GM19193 (cell line): ENCODE measurements around the gene ACP7.

Experiments
- POLR2A ChIP-seq: IDR thresholded peaks from 4 replicates; pipeline ENCODE4 v1.6.1; 2011; ENCODE audit not compliant: insufficient read depth, insufficient read length; ENCODE audit errors: extremely low read depth

Gene ACP7

DNA sequence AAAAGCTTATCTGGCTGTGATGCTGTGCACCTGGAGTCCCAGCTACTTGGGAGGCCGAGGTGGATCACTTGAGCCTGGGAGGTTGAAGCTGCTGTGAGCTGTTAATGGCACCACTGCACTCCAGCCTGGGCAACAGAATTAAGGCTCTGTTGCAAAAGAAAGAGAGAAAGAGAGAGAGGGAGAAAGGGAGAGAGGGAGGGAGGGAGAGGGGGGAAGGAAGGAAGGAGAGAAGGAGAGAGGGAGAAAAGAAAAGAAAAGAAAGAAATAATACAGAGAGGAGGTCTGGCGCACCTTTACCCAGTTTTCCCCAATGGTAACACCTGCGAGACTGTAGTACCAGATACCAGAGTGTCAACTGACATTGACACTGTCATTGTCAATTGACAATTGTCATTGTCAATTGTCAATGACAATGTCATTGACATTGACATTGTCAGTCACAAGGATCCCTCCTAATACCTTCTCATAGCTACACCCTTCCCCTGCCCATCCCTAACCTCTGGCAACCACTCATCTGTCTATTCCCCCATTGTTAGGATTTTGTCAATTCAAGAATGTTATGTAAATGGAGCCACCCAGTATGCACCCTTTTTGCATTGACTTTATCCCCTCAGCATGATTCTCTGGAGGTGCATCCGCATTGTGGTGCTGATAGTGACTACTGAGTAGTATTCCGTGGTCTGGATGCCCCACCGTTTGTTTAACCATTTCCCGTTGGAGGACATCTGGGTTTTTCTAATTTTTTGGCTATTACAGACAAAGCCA, 62.7 kb downstream of the ACP7 start:
- no peak for TF ChIP-seq POLR2A

DNA sequence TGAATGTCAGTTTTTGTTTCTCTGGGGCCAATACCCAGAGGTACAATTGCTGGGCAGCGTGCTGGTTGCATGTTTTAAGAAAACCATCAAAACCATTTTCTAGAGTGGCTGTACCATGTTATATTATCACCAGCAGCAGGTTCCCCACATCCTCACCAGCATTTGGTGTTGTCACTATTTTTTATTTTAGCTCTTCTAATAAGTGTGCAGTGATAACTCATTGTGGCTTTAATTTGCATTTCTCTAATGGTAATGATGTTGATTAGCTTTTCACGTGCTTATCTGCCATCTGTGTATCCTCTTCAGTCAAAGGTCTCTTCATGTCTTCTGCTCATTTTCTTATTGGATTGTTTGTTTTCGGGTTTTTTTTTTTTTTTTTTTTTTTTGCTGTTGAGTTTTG, 63.3 kb downstream of the ACP7 start:
- TF ChIP-seq POLR2A, result no peak

DNA sequence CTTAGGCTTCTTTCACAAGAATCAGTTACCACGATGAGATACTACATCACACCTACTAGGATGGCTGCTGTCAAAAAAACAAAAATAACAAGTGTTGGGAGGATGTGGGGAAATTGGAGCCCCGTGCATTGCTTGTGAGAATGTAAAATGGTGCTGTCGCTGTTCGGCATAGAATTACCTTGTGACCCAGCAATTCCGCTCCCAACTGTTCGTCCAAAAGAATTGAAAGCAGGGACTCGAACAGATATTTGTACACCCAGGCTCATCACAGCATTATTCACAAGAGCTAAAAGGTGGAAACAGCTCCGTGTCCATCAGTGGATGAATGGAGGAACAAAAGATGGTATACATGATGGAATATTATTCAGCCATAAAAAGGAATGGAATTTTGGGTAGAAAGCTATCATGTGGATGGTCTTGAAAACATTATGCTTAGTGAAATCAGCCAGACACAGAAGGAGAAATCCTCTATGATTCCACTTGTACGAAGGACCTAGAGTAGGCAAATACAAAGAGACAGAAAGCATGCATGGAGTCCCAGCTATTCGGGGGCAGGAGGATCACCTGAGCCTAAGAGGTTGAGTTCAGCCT, 64.9 kb downstream of the ACP7 start:
- no peak for TF ChIP-seq POLR2A

DNA sequence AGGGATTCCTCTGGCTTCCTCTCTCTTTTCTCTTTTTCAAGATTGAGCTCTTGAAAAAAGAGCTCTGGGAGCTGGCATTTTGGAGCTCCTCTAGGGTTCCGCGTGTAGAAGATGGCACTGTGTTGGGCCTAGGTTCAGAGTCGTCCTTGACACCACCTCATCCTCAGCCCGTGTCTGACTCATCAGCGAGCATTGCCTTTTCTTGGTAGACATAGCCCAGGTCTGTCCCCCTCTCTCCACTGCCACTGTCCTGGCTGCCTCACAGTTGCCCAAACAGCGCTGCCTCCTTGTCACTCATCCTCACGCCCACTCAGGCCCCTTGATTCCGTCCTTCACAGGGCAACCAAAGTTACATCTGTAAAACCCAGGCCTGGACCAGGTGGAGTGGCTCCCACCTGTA, 66.1 kb downstream of the ACP7 start:
- no peak for TF ChIP-seq POLR2A

DNA sequence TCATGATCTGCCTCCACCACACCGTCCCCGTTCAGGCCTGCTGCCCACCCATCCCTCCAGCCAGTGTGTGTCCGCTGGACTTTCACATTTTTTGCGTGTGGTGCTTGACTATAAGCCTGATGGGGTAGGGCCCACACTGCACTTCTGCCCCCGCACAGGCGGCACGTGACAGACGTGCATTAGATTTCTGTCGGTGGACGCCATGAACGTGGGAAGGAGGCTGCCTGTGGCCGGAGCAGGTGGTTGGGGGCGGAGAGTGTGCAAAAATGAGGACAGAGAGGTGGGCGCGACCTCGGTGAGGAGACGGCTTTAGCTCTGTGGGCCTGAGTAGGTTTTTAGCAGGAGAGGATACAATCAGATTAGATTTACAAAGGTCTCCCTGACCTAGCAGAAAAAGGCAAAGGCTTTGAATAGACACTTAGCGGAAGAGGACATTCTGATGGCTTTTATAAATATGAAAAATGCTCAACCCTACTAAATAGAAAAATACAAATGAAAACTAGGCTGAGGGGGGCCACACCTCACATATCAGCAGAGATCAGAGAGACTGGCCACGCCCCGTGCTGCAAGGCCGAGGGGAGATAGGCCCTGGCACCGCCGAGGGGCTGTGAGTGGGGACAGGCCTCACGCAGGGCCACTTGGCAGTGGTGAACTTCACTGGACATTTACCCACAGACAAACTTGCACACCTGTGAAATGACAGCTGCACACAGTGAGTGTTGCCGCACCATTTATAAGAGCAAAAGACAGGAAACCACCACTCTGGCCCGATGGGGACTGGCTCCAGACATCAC, 66.8 kb downstream of the ACP7 start:
- no peak for TF ChIP-seq POLR2A

DNA sequence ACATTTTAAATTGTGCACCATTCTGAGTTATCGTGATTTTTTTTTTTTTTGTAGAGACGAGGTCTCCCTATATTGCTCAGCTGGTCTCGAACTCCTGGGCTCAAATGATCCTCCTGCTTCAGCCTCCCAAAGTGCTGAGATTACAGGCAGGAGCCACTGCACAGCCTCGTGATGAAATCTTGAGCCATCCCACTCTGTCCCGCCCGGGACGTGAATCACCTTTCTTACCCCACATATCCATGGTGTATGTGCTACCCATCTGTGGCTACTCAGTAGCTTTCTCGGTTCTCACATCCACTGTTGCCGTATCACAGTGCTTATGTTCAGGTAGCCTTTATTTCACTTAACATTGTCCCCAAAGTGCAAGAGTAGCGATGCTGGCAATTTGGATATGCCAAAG, 67.9 kb downstream of the ACP7 start:
- TF ChIP-seq POLR2A, result no peak

- no peak for TF ChIP-seq POLR2A
Measured at GRCh38 chr19:39154100-39154628, 70.0 kb downstream of the ACP7 start.

GRCh38 chr19:39154629-39155100, 70.5 kb downstream of the ACP7 start:
- no peak for TF ChIP-seq POLR2A

DNA sequence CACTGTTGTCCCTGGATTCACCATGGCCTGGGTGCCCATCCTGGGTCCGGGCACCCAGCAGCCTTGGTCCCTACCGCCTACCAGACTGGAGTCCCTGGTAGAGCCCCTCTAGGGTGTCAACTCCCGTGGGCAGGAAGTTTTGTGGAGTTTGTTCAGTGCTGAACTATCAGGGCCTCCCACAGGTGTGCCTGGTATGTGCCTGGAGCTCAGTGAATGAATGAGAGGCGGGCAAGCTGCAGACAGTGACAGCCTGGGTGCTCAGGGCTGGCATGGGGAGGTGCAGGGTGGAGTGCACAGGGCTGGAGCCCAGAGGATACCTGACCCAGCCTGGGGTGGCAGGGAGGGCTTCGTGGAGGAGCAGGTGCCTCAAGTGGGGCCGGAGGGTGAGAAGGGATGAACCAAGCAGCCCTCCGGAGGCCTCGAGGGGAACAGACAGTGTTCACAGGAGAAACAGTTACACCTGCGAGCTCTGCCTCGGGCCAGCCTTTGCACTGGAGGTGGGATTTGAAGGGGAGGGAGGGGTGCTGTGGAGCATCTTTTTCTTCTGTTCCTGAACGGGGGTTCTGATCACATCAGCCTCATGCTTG, 71.0 kb downstream of the ACP7 start:
- TF ChIP-seq POLR2A, result no peak

DNA sequence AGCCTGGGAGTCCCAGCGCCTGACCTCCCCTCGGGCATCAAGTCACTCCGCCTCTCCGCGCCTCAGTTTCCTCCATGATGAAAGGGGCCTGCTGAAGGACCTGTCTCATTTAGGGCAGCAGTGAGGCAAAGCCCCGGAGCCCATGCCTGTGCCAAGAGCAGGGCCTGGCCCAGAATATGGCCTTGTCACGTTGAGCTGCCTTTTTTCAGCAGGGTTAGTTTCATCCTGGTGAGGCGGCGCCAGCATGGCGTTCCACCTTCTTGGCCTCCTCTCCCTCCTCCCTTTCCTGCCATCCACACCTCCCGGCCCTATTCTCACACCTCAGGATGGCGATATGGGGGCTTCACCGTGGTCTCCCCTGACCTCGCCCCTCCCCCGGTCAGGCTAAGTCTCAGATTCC, 71.6 kb downstream of the ACP7 start:
- TF ChIP-seq POLR2A, result no peak

GRCh38 chr19:39156326-39157230, 72.4 kb downstream of the ACP7 start:
- TF ChIP-seq POLR2A, result no peak

DNA sequence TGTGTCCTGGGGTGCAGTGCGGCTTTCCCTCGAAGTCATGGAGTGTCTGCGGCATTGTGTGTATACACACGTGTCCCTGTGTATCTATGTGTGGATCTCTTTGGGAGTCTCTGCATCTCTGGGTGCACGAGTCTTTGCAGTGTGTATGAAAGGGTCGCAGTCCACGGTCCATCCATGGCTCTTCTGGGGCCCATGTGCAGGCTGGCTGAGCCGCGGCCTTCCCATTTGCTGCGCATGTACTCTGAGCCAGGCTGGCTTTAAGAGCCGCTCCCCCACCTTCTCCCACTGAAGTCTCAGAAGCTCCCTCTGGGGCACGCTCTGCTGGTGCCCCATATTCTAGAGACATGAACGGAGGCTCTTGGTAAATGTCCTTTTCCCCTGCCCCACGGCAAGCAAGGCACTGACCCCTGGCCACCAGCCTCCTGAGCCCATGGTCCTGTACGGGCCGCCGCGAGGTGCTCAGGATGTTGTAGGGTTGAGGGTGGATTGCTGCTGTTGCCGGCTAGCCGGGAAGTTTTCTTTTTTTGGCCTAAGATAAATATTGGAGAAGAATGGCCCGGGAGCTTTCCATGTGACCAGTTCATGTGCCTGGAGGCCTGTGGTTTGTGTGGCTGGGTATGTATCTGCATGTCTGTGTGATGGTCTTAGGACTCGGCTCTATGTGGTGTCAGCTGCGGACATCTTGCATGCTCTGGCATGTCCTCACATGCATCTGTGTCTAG, 73.3 kb downstream of the ACP7 start:
- no peak for TF ChIP-seq POLR2A

GRCh38 chr19:39157997-39158389, 73.8 kb downstream of the ACP7 start:
- no peak for TF ChIP-seq POLR2A
